ENCODE results near the gene CACNG4. TPM values are rescaled to one million over a fixed set of nuclear protein-coding genes. Genes with fewer than 3 reads are reported as not detected.
A peak's percentile ranks its signal among the peaks of the same experiment; 100 is the strongest.

CACNG4 gene
- total RNA-seq, 2 experiments from 2014 or later: not detected

- TF ChIP-seq CTCF (IDR thresholded peaks at IDR 0.05): no peak
- Mint-ChIP-seq H3K4me3 (no peak overlapping the region), H3K4me1 (ENCODE audit: low read depth) (peaks cover 29% of the 10 kb centered on the region), H3K27ac (no peak overlapping the region), H3K27me3 (no peaks in the 10 kb centered on the region), H3K36me3 (ENCODE audit: low read depth) (peaks cover 59% of the 10 kb centered on the region), H3K9me3 (no peaks in the 10 kb centered on the region)
- POLR2A ChIA-PET: no interaction called here
- intact Hi-C loops (cut with DNase I, micrococcal nuclease): no loop called here
- no peaks in the 10 kb centered on the region for H3K27me3 ChIP-seq (ENCODE audit: control insufficient read depth in 1 of 2, insufficient read depth in 2 of 2, low read length in 2 of 2)
- H3K4me3 ChIP-seq (ENCODE audit: low read length): no peak overlapping the region
- H3K9me3 ChIP-seq (ENCODE audit: control insufficient read depth in 1 of 2, insufficient read depth in 1 of 2, low read length in 2 of 2): no peaks in the 10 kb centered on the region
- DNase-seq: no peak
- H3K4me1 ChIP-seq (ENCODE audit: insufficient read depth, low read length): peaks cover 16% of the 10 kb centered on the region
- no peak overlapping the region for H3K27ac ChIP-seq (ENCODE audit: low read depth in 1 of 2, low read length in 2 of 2)
- CTCF ChIA-PET: no interaction called here
- ATAC-seq (ENCODE audit: poor library complexity): no peak
- peaks cover 35% of the 10 kb centered on the region for H3K36me3 ChIP-seq (ENCODE audit: insufficient read depth, low read length)
Observed at GRCh38 chr17:67079491-67079890, 115.0 kb downstream of the CACNG4 start.

- Histone ChIP-seq H3K4me3 (ENCODE audit: low read length) (no peak overlapping the region), H3K36me3 (ENCODE audit: insufficient read depth, low read length) (peaks cover 33% of the 10 kb centered on the region)
- peak overlapping the region; percentile 81 for H3K27ac Mint-ChIP-seq
Observed at GRCh38 chr17:67080804-67081203, 116.3 kb downstream of the CACNG4 start.

GRCh38 chr17:67082107-67082506 is 117.6 kb downstream of the CACNG4 start:
- H3K9me3 ChIP-seq (ENCODE audit: control insufficient read depth in 1 of 2, insufficient read depth in 1 of 2, low read length in 2 of 2): no peaks in the 10 kb centered on the region
- no peak overlapping the region for H3K27ac ChIP-seq (ENCODE audit: low read depth in 1 of 2, low read length in 2 of 2)
- H3K9me3 Mint-ChIP-seq: no peaks in the 10 kb centered on the region
- intact Hi-C loops (cut with DNase I, micrococcal nuclease): loop anchor here in 1 of 2 experiments (2.0 kb wide), 1 partner anchor 367 kb away; no protein-coding TSS in a partner anchor
- CTCF ChIA-PET: interaction anchor here (1.5 to 1.6 kb wide), 2 partner anchors 27 to 45 kb away, joined by 3 to 4 read pairs; no protein-coding TSS in a partner anchor
- no peak overlapping the region for H3K4me3 ChIP-seq (ENCODE audit: low read length)
- peaks cover 38% of the 10 kb centered on the region for H3K36me3 ChIP-seq (ENCODE audit: insufficient read depth, low read length)
- no peaks in the 10 kb centered on the region for H3K27me3 Mint-ChIP-seq
- DNase-seq (peak in 3 of 14 experiments; percentile 52 to 67 (median 56)), ATAC-seq (ENCODE audit: poor library complexity) (peak; percentile 89)
- no peak overlapping the region for H3K4me3 Mint-ChIP-seq
- H3K4me1 Mint-ChIP-seq (ENCODE audit: low read depth): peaks cover 37% of the 10 kb centered on the region
- H3K27me3 ChIP-seq (ENCODE audit: control insufficient read depth in 1 of 2, insufficient read depth in 2 of 2, low read length in 2 of 2): no peaks in the 10 kb centered on the region
- H3K4me1 ChIP-seq (ENCODE audit: insufficient read depth, low read length): peaks cover 16% of the 10 kb centered on the region
- peaks cover 61% of the 10 kb centered on the region for H3K36me3 Mint-ChIP-seq (ENCODE audit: low read depth)
- H3K27ac Mint-ChIP-seq: peak overlapping the region; percentile 81
- POLR2A ChIA-PET: no interaction called here
- no peak for TF ChIP-seq CTCF (IDR thresholded peaks at IDR 0.05)

More at GRCh38 chr17:67080804-67081203, 116.3 kb downstream of the CACNG4 start:
- Mint-ChIP-seq H3K4me3 (no peak overlapping the region), H3K27me3 (no peaks in the 10 kb centered on the region), H3K4me1 (ENCODE audit: low read depth) (peaks cover 33% of the 10 kb centered on the region), H3K36me3 (ENCODE audit: low read depth) (peaks cover 59% of the 10 kb centered on the region), H3K9me3 (no peaks in the 10 kb centered on the region)
- Histone ChIP-seq H3K27me3 (ENCODE audit: control insufficient read depth in 1 of 2, insufficient read depth in 2 of 2, low read length in 2 of 2) (no peaks in the 10 kb centered on the region), H3K27ac (ENCODE audit: low read depth in 1 of 2, low read length in 2 of 2) (peak overlapping the region in 1 of 2 donors; percentile 7), H3K9me3 (ENCODE audit: control insufficient read depth in 1 of 2, insufficient read depth in 1 of 2, low read length in 2 of 2) (no peaks in the 10 kb centered on the region), H3K4me1 (ENCODE audit: insufficient read depth, low read length) (peaks cover 16% of the 10 kb centered on the region)
- intact Hi-C loops (cut with DNase I, micrococcal nuclease): no loop called here
- CTCF ChIA-PET: interaction anchor here (1.6 kb wide), 1 partner anchor 28 kb away, joined by 3 read pairs; no protein-coding TSS in a partner anchor
- POLR2A ChIA-PET: no interaction called here
- ATAC-seq (ENCODE audit: poor library complexity): no peak
- no peak for TF ChIP-seq CTCF (IDR thresholded peaks at IDR 0.05)
- no peak for DNase-seq

Other genes starting within 250 kb of the CACNG4 start
- gene CACNG5, start 129.6 kb upstream of the CACNG4 start, total RNA-seq: not detected
- not detected for gene CACNG1, start 79.8 kb downstream of the CACNG4 start, total RNA-seq